Upper lobe of left lung (tissue), 6 donors: ENCODE measurements around the gene C1QTNF5. TPM values are rescaled to one million over a fixed set of nuclear protein-coding genes. Genes with fewer than 3 reads are reported as not detected.

Source experiments
- ATAC-seq, 2 donors: fragments of 200-7000 bp; cut with Tn5 transposase; one replicate each; pipeline ENCODE4 v1.9.1; 2022; ENCODE audit warnings: mild to moderate bottlenecking in 2 of 2, moderate library complexity in 2 of 2; ENCODE audit not compliant: low FRiP score in 2 of 2
- DNase-seq, 2 donors: peaks; one replicate each; pipeline ENCODE4 v3.0.0-alpha.2; 2019 to 2020
- H3K27ac ChIP-seq, 4 donors: fragments of 200-600 bp; sonication (generic); one replicate each; pipeline ENCODE4 v1.5.1; 2016 to 2019
- H3K27me3 ChIP-seq, 4 donors: fragments of 200-600 bp; sonication (generic); one replicate each; pipeline ENCODE4 v1.5.1; 2017 to 2019
- H3K36me3 ChIP-seq, 4 donors: fragments of 200-600 bp; sonication (generic); one replicate each; pipeline ENCODE4 v1.5.1; 2016 to 2019
- H3K4me1 ChIP-seq, 4 donors: fragments of 200-600 bp; sonication (generic); one replicate each; pipeline ENCODE4 v1.5.1; 2018 to 2019
- H3K4me3 ChIP-seq, 4 donors: fragments of 200-600 bp; sonication (generic); one replicate each; pipeline ENCODE4 v1.5.1; 2017 to 2019; ENCODE audit warnings: mild to moderate bottlenecking in 2 of 4, moderate library complexity in 1 of 4
- H3K9me3 ChIP-seq, 4 donors: fragments of 200-600 bp; sonication (generic); one replicate each; pipeline ENCODE4 v1.5.1; 2018 to 2019
- CTCF ChIP-seq, 6 experiments: fragments of 450-650 bp in 4 of 6; fragments of 200-600 bp in 2 of 6; sonication (generic) in 2 of 6; IDR thresholded peaks; one replicate each; pipeline ENCODE4 v1.5.1; 2016 to 2019; ENCODE audit warnings: antibody characterized with exemption in 6 of 6
- EP300 ChIP-seq, 4 donors: sonication (generic); formaldehyde crosslinking; IDR thresholded peaks; one replicate each; pipeline ENCODE4 v1.5.1; 2017; ENCODE audit warnings: antibody characterized with exemption in 4 of 4, control low read depth in 2 of 4
- POLR2A ChIP-seq, 4 donors: fragments of 450-650 bp; IDR thresholded peaks; one replicate each; pipeline ENCODE4 v1.5.1; 2016 to 2017; ENCODE audit warnings: antibody characterized with exemption in 4 of 4, mild to moderate bottlenecking in 2 of 4
- POLR2AphosphoS5 ChIP-seq, 2 donors: sonication (generic); formaldehyde crosslinking; IDR thresholded peaks; one replicate each; pipeline ENCODE4 v1.5.1; 2017; ENCODE audit warnings: antibody characterized with exemption in 2 of 2
- WGBS, 2 donors: methylation state at CpG; one replicate each; pipeline ENCODE4 v1.1.5; 2017 to 2018; 5-methylcytosine and 5-hydroxymethylcytosine counted together
- total RNA-seq, 6 donors: library from RNA; depleted of rRNA in 4 of 6; stranded (reverse); fragments of >200 nt in 4 of 6; gene quantifications; one replicate each; pipeline versions ENCODE4 v1.1.0 to v1.2.1, GENCODE V29; 2016 to 2021
- donor health status: DM: no; HTN: no; CAD: no; lungs with moderate emphysema.
- donor health status: DM: no; HTN: yes; CAD: no; lungs with severe emphysema.

Gene C1QTNF5
- total RNA-seq, 6 donors from 2014 or later, result 10.5 to 57.2 (median 26.4) TPM

DNA sequence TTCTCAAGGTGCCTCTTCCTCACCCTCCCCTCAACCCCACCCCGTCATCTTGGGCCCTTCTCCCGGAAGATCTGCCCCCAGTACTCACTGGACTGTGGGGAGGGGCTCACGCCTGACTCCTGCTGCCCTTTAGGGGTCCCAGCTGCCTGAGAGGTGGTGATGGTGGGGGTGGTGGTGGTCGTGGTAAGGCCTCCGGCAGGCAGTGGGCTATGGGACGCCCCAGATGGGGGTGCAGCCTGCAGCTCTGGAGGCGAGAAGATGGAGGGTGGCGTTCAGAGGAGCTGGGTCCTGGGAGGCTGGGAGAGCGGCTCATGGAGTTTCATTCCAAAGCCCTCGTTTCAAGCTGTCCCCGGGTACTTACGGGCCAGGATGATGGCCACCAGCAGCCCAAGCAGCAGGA is 5.0 kb upstream of the C1QTNF5 start:
- H3K4me1 ChIP-seq, result peaks cover 10 to 17% (median 12%) of the 10 kb centered on the region in 4 donors
- H3K27me3 ChIP-seq, result peaks cover 0 to 3% (median under 1%) of the 10 kb centered on the region in 4 donors
- H3K4me3 ChIP-seq, result no peak overlapping the region
- TF ChIP-seq POLR2AphosphoS5 (IDR thresholded peaks at IDR 0.05) (no peak), POLR2A (IDR thresholded peaks at IDR 0.05) (no peak), CTCF (IDR thresholded peaks at IDR 0.05) (no peak), EP300 (IDR thresholded peaks at IDR 0.05) (no peak)
- no peak overlapping the region for H3K27ac ChIP-seq
- H3K36me3 ChIP-seq, result no peaks in the 10 kb centered on the region
- H3K9me3 ChIP-seq, result no peaks in the 10 kb centered on the region
- ATAC-seq (no peak), DNase-seq (no peak)
- WGBS, 2 donors, result 79 to 86% methylated on average over 4 to 12 of the region's 12 CpGs

DNA sequence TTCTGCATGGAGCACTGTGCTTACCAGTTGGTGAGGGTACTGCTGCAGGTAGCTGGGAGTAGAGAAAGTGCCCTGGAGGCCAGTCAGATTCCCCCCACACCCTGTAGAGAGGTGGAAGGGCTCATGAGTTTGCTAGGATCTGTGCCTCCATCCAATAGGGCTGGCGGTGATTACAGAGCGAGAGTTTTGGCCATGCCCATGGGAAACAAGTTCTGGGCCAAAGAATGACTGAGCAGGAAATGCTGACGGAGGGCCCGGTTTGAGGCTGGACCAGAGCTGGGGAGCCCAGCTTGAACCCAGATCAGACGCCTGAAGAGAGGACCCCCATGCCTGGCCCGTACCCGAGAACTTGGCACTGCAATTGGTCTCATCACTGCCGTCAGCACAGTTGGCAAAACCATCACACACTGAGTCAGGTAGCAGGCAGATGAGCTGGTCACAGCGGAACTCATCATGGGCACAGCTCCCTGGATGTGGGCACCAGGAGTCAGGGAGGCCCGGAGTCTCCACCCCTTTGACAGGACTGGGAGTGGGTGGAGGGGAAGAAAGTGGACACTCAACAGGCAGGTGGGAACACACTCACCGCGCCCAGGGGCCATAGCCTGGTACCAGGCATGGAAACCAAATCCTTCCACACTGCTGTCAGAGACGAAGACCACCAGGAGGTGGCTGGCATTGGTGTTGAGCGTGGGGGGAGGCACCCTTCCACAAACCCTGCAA is 3.8 kb upstream of the C1QTNF5 start:
- H3K9me3 ChIP-seq, result no peaks in the 10 kb centered on the region
- ATAC-seq (no peak), DNase-seq (no peak)
- no peak for TF ChIP-seq POLR2AphosphoS5 (IDR thresholded peaks at IDR 0.05)
- no peak for TF ChIP-seq POLR2A (IDR thresholded peaks at IDR 0.05)
- TF ChIP-seq CTCF (IDR thresholded peaks at IDR 0.05), result no peak
- no peak for TF ChIP-seq EP300 (IDR thresholded peaks at IDR 0.05)
- H3K27ac ChIP-seq, result no peak overlapping the region
- no peaks in the 10 kb centered on the region for H3K36me3 ChIP-seq
- no peak overlapping the region for H3K4me3 ChIP-seq
- 77 to 82% methylated on average over 7 to 14 of the region's 14 CpGs for WGBS, 2 donors
- H3K27me3 ChIP-seq, result peaks cover 0 to 15% (median 7%) of the 10 kb centered on the region in 4 donors
- H3K4me1 ChIP-seq, result peaks cover 22 to 28% (median 23%) of the 10 kb centered on the region in 4 donors

DNA sequence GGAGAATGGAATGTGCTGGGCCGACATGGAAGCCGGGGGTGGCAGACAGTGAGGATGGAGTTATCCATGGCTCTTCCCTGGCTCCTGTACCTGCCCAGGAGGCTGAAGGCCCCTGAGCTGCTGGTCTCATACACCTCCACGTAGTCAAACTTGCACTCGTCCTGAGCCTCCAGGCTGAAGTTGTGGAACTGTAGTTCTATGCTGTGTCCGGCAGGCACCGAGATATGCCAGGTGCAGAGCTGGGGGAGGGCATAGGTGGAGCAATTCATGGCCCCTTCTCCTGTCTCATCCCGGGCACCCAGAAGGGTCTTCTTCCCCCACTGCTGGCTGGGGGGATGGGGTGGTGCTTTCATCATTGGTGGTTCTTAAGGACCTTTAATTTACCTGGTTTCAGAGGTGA is 3.0 kb upstream of the C1QTNF5 start:
- DNase-seq, result no peak
- Histone ChIP-seq H3K9me3 (no peaks in the 10 kb centered on the region), H3K4me3 (no peak overlapping the region), H3K4me1 (peaks cover 28 to 34% (median 30%) of the 10 kb centered on the region in 4 donors), H3K27ac (no peak overlapping the region), H3K36me3 (no peaks in the 10 kb centered on the region), H3K27me3 (peaks cover 0 to 17% (median 8%) of the 10 kb centered on the region in 4 donors)
- TF ChIP-seq CTCF (IDR thresholded peaks at IDR 0.05) (no peak), POLR2A (IDR thresholded peaks at IDR 0.05) (no peak), POLR2AphosphoS5 (IDR thresholded peaks at IDR 0.05) (no peak), EP300 (IDR thresholded peaks at IDR 0.05) (no peak)
- ATAC-seq, result no peak
- 75 to 94% methylated on average over 6 to 7 of the region's 7 CpGs for WGBS, 2 donors

- TF ChIP-seq EP300 (IDR thresholded peaks at IDR 0.05), result no peak
- no peak for TF ChIP-seq POLR2AphosphoS5 (IDR thresholded peaks at IDR 0.05)
- TF ChIP-seq POLR2A (IDR thresholded peaks at IDR 0.05), result no peak
- TF ChIP-seq CTCF (IDR thresholded peaks at IDR 0.05), result no peak
- H3K4me3 ChIP-seq, result no peak overlapping the region
- no peak overlapping the region for H3K27ac ChIP-seq
- DNase-seq, result peak in 1 of 2 donors; percentile 61
- H3K27me3 ChIP-seq, result peaks cover 0 to 17% (median 8%) of the 10 kb centered on the region in 4 donors
- no peaks in the 10 kb centered on the region for H3K36me3 ChIP-seq
- no peaks in the 10 kb centered on the region for H3K9me3 ChIP-seq
- ATAC-seq, result no peak
- H3K4me1 ChIP-seq, result peaks cover 37 to 45% (median 41%) of the 10 kb centered on the region in 4 donors
- WGBS, 2 donors, result 40 to 89% methylated on average over 1 to 10 of the region's 10 CpGs
These were observed 1.9 kb upstream of the C1QTNF5 start for GRCh38 chr11:119342362-119343130.
